ENCODE measurements around the gene RNF10. TPM values are rescaled to one million over a fixed set of nuclear protein-coding genes. Genes with fewer than 3 reads are reported as not detected.

Gene RNF10
- total and polyA plus RNA-seq, 9 of the 15 experiments (the other 6 are each of a cell fraction or from before 2014, with no cell fraction given): 43.0 to 139 (median 80.1) TPM

GRCh38 chr12:120583478-120584030, 49.4 kb downstream of the RNF10 start:
- H4K20me1 ChIP-seq (replicated peaks; ENCODE audit: control insufficient read depth, insufficient read depth, low read length): peaks cover 5% of the 10 kb centered on the region; the same call in 1 of the 2 replicates
- BruUV-seq (replicated peaks): no TSS peak
- ChIA-PET CTCF (ENCODE audit: low intra/inter-chr PET ratio) (interaction anchor here (1.0 to 3.8 kb wide), 8 partner anchors 59 to 526 kb away, joined by 3 to 19 read pairs (median 9); partner anchors contain the start of gene MLEC), POLR2A (interaction anchor here (0.8 to 1.2 kb wide), 2 partner anchors 11 to 319 kb away, joined by 4 read pairs; no protein-coding TSS in a partner anchor)
- H3K36me3 ChIP-seq (ENCODE audit: control insufficient read depth, insufficient read depth, low read length): peaks cover 12% of the 10 kb centered on the region; the same call in 2 of the 3 replicates
- H3K9me1 ChIP-seq (ENCODE audit: control insufficient read depth, insufficient read depth, low read length): no peaks in the 10 kb centered on the region
- peaks cover 7 to 8% of the 10 kb centered on the region in 2 experiments; a peak in 3 of 5 replicates for H3K27me3 ChIP-seq (ENCODE audit: control insufficient read depth in 2 of 2, insufficient read depth in 2 of 2, low read length in 2 of 2)
- WGBS (ENCODE audit: insufficient coverage, low coverage, missing lambda C conversion rate): 12% methylated on average over 20 of the region's 20 CpGs
- intact Hi-C loops (cut with micrococcal nuclease): loop anchor here (1.0 to 5.0 kb wide), 7 partner anchors 66 to 388 kb away; partner anchors contain the start of genes GATC, PLA2G1B, SRSF9 and TRIAP1
- FAIRE-seq (peak; percentile 60), DNase-seq (ENCODE audit: extremely low read depth in 1 of 4, low spot score in 3 of 4) (peak; percentile 74 to 87 (median 80)), ATAC-seq (peak; percentile 42)
- H3K9me3 ChIP-seq (replicated peaks; ENCODE audit: control insufficient read depth, insufficient read depth, low read depth, low read length): no peaks in the 10 kb centered on the region
- no peak overlapping the region for H3K27ac ChIP-seq (ENCODE audit: extremely low read depth, low read depth, low read length)
- peaks cover 13 to 19% of the 10 kb centered on the region in 2 experiments; a peak in 3 of 5 replicates for H3K4me1 ChIP-seq (replicated peaks in 1 of 2; ENCODE audit: control insufficient read depth in 2 of 2, insufficient read depth in 2 of 2, low read length in 2 of 2)
- H3K4me3 ChIP-seq: no peak overlapping the region
- H3K4me2 ChIP-seq (ENCODE audit: insufficient read depth, low read length): peak overlapping the region; percentile 67
- in situ Hi-C loops (cut with MboI): loop anchor here (5.0 kb wide), 1 partner anchor 129 kb away; the partner anchor contains the start of gene UNC119B
- peaks cover 14% of the 10 kb centered on the region; the same call in 2 of the 3 replicates for H3K79me2 ChIP-seq (ENCODE audit: control insufficient read depth, insufficient read depth, low read length)
- peak overlapping the region; percentile 85 for H2AFZ ChIP-seq (ENCODE audit: low read depth, low read length)
- H3K9ac ChIP-seq (ENCODE audit: insufficient read depth in 1 of 2, low read depth in 2 of 2, low read length in 2 of 2): peak overlapping the region in 1 of 2 experiments; percentile 19; a peak in 1 of 4 replicates
- TF ChIP-seq, protein P1, sequence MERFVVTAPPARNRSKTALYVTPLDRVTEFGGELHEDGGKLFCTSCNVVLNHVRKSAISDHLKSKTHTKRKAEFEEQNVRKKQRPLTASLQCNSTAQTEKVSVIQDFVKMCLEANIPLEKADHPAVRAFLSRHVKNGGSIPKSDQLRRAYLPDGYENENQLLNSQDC (CRISPR knock-in tag; IDR thresholded peaks at IDR 0.05): no peak
- TF ChIP-seq ZC3H4 (CRISPR knock-in tag; IDR thresholded peaks at IDR 0.05; ENCODE audit: borderline replicate concordance) (no peak), PTBP1 (IDR thresholded peaks at IDR 0.05; ENCODE audit: low read depth, low read length) (no peak), ZBTB17 (CRISPR knock-in tag; IDR thresholded peaks at IDR 0.05) (no peak), ZNF764 (CRISPR knock-in tag; IDR thresholded peaks at IDR 0.05; ENCODE audit: low read depth) (no peak), SMC3 (conservative IDR thresholded peaks at IDR 0.05; ENCODE audit: insufficient read depth, low read depth, low read length) (peak; percentile 81; the same call in 1 of the 2 replicates), ZNF740 (CRISPR knock-in tag; IDR thresholded peaks at IDR 0.05) (peak; percentile 93), ZNF740 (tag; IDR thresholded peaks at IDR 0.05) (peak in 1 of 2 experiments; percentile 86; a peak in 2 of 4 replicates), PHF8 (IDR thresholded peaks at IDR 0.05; ENCODE audit: borderline replicate concordance, low read length) (no peak), NR4A1 (CRISPR knock-in tag; IDR thresholded peaks at IDR 0.05) (no peak), NR4A1 (tag; IDR thresholded peaks at IDR 0.05) (no peak), FUS (optimal IDR thresholded peaks at IDR 0.05; ENCODE audit: low read depth, low read length) (no peak), GTF2F1 (IDR thresholded peaks at IDR 0.05; ENCODE audit: low read depth, low read length) (no peak), ADNP (tag; IDR thresholded peaks at IDR 0.05) (peak; percentile 97), ZNF507 (tag; conservative IDR thresholded peaks at IDR 0.05) (no peak), BRF1 (IDR thresholded peaks at IDR 0.05; ENCODE audit: borderline replicate concordance, extremely low read depth, insufficient read length) (no peak), ZNF75A (CRISPR knock-in tag; IDR thresholded peaks at IDR 0.05) (no peak), ZNF717 (CRISPR knock-in tag; IDR thresholded peaks at IDR 0.05) (no peak), ZNF184 (CRISPR knock-in tag; IDR thresholded peaks at IDR 0.05) (no peak), BRD4 (IDR thresholded peaks at IDR 0.05) (no peak)

All from K562 (cell line).